B cell (primary cell): Measurements from ENCODE around the gene TCF12.
"Not testable (repeated sequence)": the region's sequence is repeated elsewhere in the genome, so short reads cannot be mapped to it uniquely, and the experiment has no call there.

Experiments
- CTCF ChIP-seq: fragments of 200-600 bp; IDR thresholded peaks from one replicate; pipeline ENCODE4 v1.8.0; 2022; ENCODE audit warnings: antibody characterized with exemption, mild to moderate bottlenecking
- EZH2 ChIP-seq: IDR thresholded peaks from 2 replicates; pipeline ENCODE4 v1.6.1; 2012; ENCODE audit warnings: borderline replicate concordance, low read depth, mild to moderate bottlenecking, moderate library complexity, low read length; ENCODE audit not compliant: insufficient read depth, poor library complexity, severe bottlenecking

GRCh38 chr15:56932509-56932868 is 14.0 kb downstream of the TCF12 start:
- not testable (repeated sequence) for TF ChIP-seq EZH2, CTCF
